Activated CD4-positive, alpha-beta T cell treated with anti-CD3 and anti-CD28 coated beads for 48 hours (primary cell): ENCODE results near the gene LY6G6C.
"Not testable (repeated sequence)": the region's sequence is repeated elsewhere in the genome, so short reads cannot be mapped to it uniquely, and the experiment has no call there.

Experiments
- DNase-seq: peaks from one replicate; pipeline ENCODE4 v3.0.0-alpha.2; 2020

The LY6G6C gene

GRCh38 chr6:31725502-31726350, 4.2 kb upstream of the LY6G6C start:
- DNase-seq: no peak

DNA sequence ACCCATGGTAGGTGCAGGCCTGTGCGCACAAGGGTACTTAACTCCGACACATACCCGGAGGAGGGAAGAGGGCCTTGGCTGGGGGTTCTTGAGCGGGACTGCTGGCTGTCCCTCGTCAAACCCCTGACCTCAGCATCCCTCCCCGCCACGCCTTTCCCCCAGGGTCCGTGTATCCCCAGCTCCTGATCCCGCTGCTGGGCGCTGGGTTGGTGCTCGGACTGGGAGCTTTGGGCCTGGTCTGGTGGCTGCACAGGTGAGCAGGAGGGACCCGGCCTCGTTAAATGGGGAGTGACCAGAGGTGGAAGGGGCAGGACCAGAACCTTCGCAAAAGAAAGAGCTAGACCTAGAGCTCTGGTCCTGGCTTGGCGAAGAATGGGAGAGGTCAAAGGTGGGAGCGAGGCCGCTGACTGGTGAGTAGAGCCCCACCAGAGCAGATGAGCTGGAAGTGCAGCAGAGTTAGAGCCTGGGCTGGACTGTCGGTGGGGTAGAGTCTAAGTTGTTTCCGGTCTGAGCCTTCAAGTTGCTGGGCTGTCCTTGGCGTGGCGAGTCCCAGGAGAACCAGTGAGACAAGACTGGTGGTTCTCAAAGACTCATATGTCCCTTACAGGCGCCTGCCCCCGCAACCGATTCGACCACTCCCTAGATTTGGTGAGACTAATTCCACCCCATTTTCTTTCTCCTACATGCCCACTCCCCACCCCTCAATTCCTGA, 2.6 kb upstream of the LY6G6C start:
- DNase-seq: no peak

GRCh38 chr6:31723245-31723979, 1.9 kb upstream of the LY6G6C start, which contains the start of gene MPIG6B:
Gene MPIG6B, plus strand, starts transcription at chr6:31723373. Its CDS starts 11 bp downstream, at chr6:31723384.
- no peak for DNase-seq

DNA sequence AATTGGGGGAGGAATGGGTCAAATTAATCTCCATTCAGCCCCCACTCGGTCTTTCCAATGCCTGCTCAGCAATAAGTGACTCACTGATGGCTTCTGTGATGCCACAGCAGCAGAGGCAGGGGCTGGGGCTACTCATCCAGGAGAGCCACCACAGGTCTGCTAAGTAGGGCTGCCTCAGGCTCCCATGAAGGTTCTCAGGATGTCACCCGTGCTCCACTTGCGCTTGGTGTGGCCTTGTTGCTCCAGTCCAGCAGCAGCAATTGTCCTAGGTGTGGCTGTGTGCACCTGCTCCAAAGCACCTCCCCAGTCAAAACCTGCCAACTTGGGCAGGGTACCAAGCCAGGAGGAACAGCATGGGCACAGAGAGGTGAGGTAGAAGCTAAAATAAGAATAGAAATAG, 627 bp upstream of the LY6G6C start:
- no peak for DNase-seq

DNA sequence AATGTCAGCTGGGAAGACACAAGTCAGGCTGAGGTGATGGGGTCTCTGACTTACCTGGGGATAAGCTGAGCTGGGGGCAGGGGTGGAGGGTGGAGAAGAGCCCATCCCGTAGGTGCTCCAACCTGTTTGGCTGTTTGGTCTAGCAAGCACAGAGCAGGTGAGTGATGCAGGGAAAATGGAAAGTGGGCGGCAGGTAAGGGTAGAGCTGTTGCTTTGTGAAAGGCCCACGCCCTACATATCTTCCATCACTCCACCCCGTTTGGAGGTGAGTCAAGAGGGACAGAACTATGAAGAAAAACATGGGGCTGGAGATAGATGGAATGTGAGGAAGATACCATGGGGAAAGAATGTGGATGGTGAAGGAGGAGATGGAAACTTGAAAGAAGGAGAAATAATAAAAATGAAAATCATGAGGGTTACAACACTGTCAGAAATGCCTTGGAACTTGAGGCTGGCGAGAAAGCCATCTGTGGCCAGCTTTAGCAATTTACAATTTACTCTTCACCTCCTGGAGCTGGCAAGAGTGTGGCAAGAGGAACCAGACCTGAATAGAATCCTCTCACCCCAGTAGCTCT, 1.3 kb downstream of the LY6G6C start:
- DNase-seq: no peak

DNA sequence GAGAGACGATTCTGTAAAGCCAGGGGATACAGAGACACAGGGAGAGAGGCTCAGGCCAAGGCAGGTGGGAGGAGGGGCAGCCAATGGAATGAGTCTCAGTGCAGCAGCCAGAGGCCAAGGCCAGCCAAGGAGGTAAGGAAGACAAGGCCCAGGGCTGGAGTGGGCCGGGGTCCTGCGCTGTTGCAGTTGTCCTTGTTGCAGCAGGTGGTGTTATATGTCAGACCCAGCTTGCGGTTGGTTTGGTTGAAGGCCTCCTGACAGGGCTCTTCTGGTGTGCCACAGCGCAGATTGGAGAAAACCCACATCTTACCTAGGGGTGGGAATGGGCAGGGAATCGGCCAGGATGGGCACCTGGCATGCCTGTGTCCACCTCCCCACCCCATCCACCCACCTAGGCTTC, 2.5 kb downstream of the LY6G6C start:
- no peak for DNase-seq

DNA sequence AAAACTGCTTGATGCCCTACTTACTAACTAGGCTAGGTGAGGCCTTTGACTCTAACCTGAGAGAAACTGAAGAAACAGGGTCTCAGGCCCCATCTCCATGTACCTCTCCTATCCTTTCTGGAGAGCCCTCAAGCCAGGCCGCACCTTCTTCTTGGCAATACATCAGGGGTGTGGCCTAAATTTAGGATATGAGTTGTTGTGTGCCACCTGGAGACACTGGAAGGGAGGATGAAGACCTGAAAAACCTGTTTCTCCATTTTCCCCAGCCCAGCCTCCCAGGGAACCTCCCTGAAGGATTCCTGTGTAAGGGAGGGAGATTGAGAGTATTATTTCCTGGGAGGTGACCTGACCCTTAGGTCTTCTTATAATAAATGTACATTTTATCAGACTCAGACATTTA, 3.3 kb downstream of the LY6G6C start:
- DNase-seq: no peak

DNA sequence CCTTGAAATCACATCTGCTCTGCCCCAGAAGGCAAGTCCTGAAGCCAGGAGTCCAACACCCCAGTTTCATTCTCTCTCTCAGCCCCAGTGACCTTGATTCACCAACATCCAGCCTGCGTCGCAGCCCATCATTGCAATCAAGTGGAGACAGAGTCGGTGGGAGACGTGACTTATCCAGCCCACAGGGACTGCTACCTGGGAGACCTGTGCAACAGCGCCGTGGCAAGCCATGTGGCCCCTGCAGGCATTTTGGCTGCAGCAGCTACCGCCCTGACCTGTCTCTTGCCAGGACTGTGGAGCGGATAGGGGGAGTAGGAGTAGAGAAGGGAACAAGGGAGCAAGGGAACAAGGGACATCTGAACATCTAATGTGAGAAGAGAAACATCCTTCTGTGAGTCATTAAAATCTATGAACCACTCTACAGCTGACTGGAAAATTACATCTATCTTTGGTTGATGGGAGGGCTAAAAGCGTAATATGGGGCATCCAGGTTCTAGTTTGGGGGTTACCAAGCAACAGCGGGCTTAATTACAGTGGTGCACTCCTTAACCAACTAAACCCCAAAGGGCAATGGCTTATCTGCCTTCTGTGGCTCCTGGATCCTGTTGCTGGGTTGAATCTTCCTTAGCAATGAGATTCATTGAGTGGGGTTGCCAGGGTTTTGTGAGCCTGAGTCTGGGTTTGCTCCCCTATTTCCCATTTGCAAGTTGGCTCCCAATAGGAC, 3.9 kb downstream of the LY6G6C start:
- DNase-seq: no peak

GRCh38 chr6:31715022-31715958, 6.3 kb downstream of the LY6G6C start, which contains the start of gene LY6G6D:
Gene LY6G6D, plus strand, starts transcription at chr6:31715348. Its CDS starts 8 bp downstream, at chr6:31715356.
- no peak for DNase-seq

GRCh38 chr6:31713991-31714684, 7.4 kb downstream of the LY6G6C start:
- no peak for DNase-seq

- no peak for DNase-seq
These were observed 8.1 kb downstream of the LY6G6C start for GRCh38 chr6:31713465-31713864.

- no peak for DNase-seq
These were observed 9.2 kb downstream of the LY6G6C start for GRCh38 chr6:31712296-31712695.

- DNase-seq: no peak
These were observed 10.3 kb downstream of the LY6G6C start for GRCh38 chr6:31711233-31711632.

DNA sequence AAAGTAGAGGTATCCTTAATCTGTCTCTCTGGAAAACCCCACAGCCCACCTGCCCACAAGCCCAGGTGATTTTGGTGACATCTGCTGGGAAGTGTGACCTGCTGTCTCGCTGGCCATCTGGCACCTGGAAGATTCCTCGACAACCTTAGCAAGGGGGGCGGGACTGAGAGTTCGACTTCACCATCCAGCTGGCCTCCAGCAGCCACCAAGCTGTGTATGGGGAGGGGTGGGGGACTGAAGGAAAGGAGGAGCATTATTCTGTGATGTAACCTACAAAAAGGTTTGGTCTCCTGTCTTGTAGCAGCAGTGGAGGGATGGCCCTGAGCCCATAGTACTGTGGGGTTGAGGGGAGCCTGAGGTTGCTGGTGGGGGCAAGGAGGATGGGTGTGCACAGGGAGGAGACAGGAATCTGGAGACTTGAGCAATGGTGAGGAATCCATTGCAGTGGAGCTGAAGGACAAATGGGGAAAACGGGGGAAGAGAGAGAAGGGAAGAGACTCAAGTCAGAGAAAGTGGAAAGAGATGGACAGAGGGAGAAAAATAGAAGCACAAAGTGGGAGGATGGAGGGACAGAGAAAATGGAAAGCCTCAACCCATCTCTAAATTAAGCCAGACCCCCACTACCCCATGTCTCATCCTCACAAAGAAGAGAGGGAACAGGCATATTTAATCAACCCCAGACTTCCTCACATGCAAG, 10.9 kb downstream of the LY6G6C start:
- no peak for DNase-seq

- not testable (repeated sequence) for DNase-seq
These were observed 12.4 kb downstream of the LY6G6C start for GRCh38 chr6:31709157-31709556.

DNA sequence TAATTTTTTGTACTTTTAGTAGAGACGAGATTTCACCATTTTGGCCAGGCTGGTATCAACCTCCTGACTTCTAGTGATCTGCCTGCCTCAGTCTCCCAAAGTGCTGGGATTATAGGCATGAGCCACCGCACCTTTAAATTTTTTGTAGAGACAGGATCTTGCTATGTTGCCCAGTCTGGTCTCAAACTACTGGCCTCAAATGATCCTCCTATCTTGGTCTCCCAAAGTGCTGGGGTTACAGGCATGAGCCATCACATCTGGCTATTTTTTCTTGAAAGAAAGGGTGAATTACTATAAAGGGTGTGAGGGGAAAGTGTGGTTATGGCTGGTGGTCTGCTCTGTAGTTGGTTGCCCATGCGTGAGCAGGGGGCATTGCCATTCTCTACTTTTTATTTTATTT, 13.3 kb downstream of the LY6G6C start:
- no peak for DNase-seq

GRCh38 chr6:31707701-31708100, 13.8 kb downstream of the LY6G6C start:
- no peak for DNase-seq

DNA sequence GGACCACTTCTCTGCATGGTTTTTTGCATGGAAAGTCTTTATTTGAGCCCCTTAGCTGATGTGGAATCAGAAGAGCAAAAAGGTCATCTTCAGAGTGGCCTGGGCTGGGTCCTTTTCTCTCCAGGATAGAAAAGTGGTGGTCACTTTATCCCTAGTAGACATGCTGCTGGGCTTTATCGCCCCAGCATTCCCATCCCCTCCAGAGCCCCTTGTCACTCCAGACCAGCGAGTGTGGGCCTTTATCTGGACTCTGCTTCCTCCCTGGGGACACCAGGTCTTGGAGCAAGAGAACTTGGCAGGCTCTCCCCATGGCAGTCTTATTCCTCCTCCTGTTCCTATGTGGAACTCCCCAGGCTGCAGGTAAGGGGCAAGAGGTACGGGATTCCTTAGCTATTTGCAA, 14.9 kb downstream of the LY6G6C start, which contains the start of gene LY6G6F:
TSS of gene LY6G6F (plus strand) at position 268 of the 400 bp plus-strand sequence. CDS start at position 309, 41 bp downstream.
- DNase-seq: no peak

GRCh38 chr6:31705931-31706330, 15.6 kb downstream of the LY6G6C start:
- no peak for DNase-seq
